Neural cell (in vitro differentiated cells): ENCODE measurements around the gene RRP15. TPM values are rescaled to one million over a fixed set of nuclear protein-coding genes. Genes with fewer than 3 reads are reported as not detected.

Experiments
- H2AFZ ChIP-seq: fragments of 200-600, 300-800 bp; sonication (generic), shearing (Covaris generic); 2 replicates; pipeline ENCODE4 v1.6.0; 2014; ENCODE audit warnings: low read depth, mild to moderate bottlenecking, antibody characterized with exemption, low read length, moderate library complexity
- H3F3A ChIP-seq: fragments of 200-600 bp; shearing (Covaris generic); 2 replicates; pipeline ENCODE4 v1.6.1; 2016; ENCODE audit warnings: mild to moderate bottlenecking, moderate library complexity, mixed read lengths, antibody characterized with exemption, low read length; ENCODE audit not compliant: insufficient read depth, poor library complexity, severe bottlenecking
- H3K27ac ChIP-seq: fragments of 200-600, 300-800 bp; sonication (generic), shearing (Covaris generic); 2 replicates; pipeline ENCODE4 v1.5.1; 2014; ENCODE audit warnings: mild to moderate bottlenecking, low read length, moderate library complexity
- H3K27me3 ChIP-seq: fragments of 300-800, 200-600 bp; sonication (generic), shearing (Covaris generic); 2 replicates; pipeline ENCODE4 v1.6.0; 2014; ENCODE audit warnings: mild to moderate bottlenecking, low read depth, low read length, moderate library complexity; ENCODE audit not compliant: insufficient read depth
- H3K36me3 ChIP-seq: fragments of 300-800, 200-600 bp; sonication (generic), shearing (Covaris generic); 2 replicates; pipeline ENCODE4 v1.5.1; 2014; ENCODE audit warnings: mild to moderate bottlenecking, antibody characterized with exemption, low read length, moderate library complexity; ENCODE audit not compliant: insufficient read depth
- H3K4me2 ChIP-seq: fragments of 300-800, 200-600 bp; sonication (generic), shearing (Covaris generic); 2 replicates; pipeline ENCODE4 v1.6.0; 2014; ENCODE audit warnings: mild to moderate bottlenecking, low read length
- H3K4me3 ChIP-seq: fragments of 300-800, 200-600 bp; sonication (generic), shearing (Covaris generic); 2 replicates; pipeline ENCODE4 v1.5.1; 2014; ENCODE audit warnings: mild to moderate bottlenecking, low read length, moderate library complexity
- H3K79me2 ChIP-seq: fragments of 200-600 bp; shearing (Covaris generic); replicated peaks from 2 replicates; pipeline ENCODE4 v1.6.0; 2014; ENCODE audit warnings: mild to moderate bottlenecking, low read length, moderate library complexity; ENCODE audit not compliant: insufficient read depth
- H3K9ac ChIP-seq: fragments of 300-800, 200-600 bp; sonication (generic), shearing (Covaris generic); 2 replicates; pipeline ENCODE4 v1.6.1; 2016; ENCODE audit warnings: mild to moderate bottlenecking, low read length, mixed read lengths
- H3K9me2 ChIP-seq: fragments of 200-600 bp; shearing (Covaris generic); 2 replicates; pipeline ENCODE4 v1.6.1; 2016; ENCODE audit warnings: mild to moderate bottlenecking, low read length, mixed read lengths; ENCODE audit not compliant: insufficient read depth
- H3K9me3 ChIP-seq: fragments of 200-600, 300-800 bp; sonication (generic), shearing (Covaris generic); 2 replicates; pipeline ENCODE4 v1.6.1; 2016; ENCODE audit warnings: mild to moderate bottlenecking, mixed run types, low read length, moderate library complexity, mixed read lengths
- H4K20me1 ChIP-seq: fragments of 200-600 bp; shearing (Covaris generic); 2 replicates; pipeline ENCODE4 v1.6.1; 2016; ENCODE audit warnings: mild to moderate bottlenecking, mixed run types; ENCODE audit not compliant: insufficient read depth
- EP300 ChIP-seq: fragments of 450-650 bp; conservative IDR thresholded peaks from 2 replicates; pipeline ENCODE4 v1.6.1; 2014; ENCODE audit warnings: antibody characterized with exemption, mild to moderate bottlenecking, moderate library complexity; ENCODE audit not compliant: poor library complexity, severe bottlenecking
- EZH2 ChIP-seq: fragments of 200-600, 300-800 bp; shearing (Covaris generic), sonication (generic); IDR thresholded peaks from 2 replicates; pipeline ENCODE4 v1.6.1; 2014; ENCODE audit warnings: antibody characterized with exemption, low read length, borderline replicate concordance, mild to moderate bottlenecking; ENCODE audit not compliant: insufficient read depth, poor library complexity, severe bottlenecking
- MXI1 ChIP-seq: fragments of 450-650 bp; conservative IDR thresholded peaks from 2 replicates; pipeline ENCODE4 v1.6.1; 2014; ENCODE audit warnings: antibody characterized with exemption, mild to moderate bottlenecking; ENCODE audit not compliant: poor library complexity, severe bottlenecking
- POLR2AphosphoS5 ChIP-seq: IDR thresholded peaks from 2 replicates; pipeline ENCODE4 v1.6.1; 2012
- RAD21 ChIP-seq: fragments of 450-650 bp; conservative IDR thresholded peaks from 2 replicates; pipeline ENCODE4 v1.6.1; 2014; ENCODE audit warnings: antibody characterized with exemption, mild to moderate bottlenecking, moderate library complexity
- REST ChIP-seq: IDR thresholded peaks from 2 replicates; pipeline ENCODE4 v1.6.1; 2012; ENCODE audit warnings: borderline replicate concordance
- SMC3 ChIP-seq: fragments of 450-650 bp; conservative IDR thresholded peaks from 2 replicates; pipeline ENCODE4 v1.6.1; 2014; ENCODE audit warnings: antibody characterized with exemption, mild to moderate bottlenecking, moderate library complexity; ENCODE audit not compliant: poor library complexity
- TAF1 ChIP-seq: IDR thresholded peaks from 2 replicates; pipeline ENCODE4 v1.6.1; 2012; ENCODE audit warnings: low read depth
- polyA plus RNA-seq: library from polyadenylated mRNA; depleted of rRNA; stranded (reverse); fragments of >200 nt; gene quantifications from 2 replicates; pipeline ENCODE4 v1.2.3, GENCODE V29; 2014
- TF ChIP-seq, protein P1 (sequence below): fragments of 450-650 bp; IDR thresholded peaks from 2 replicates; pipeline ENCODE4 v1.5.1; 2014; ENCODE audit warnings: antibody characterized with exemption, mild to moderate bottlenecking, moderate library complexity; ENCODE audit not compliant: poor library complexity, severe bottlenecking

The RRP15 gene
- polyA plus RNA-seq, 1 donor from 2014 or later: 5.4 TPM

- TF ChIP-seq RAD21 (no peak), SMC3 (no peak), EZH2 (no peak), EP300 (no peak), REST (no peak), MXI1 (no peak), POLR2AphosphoS5 (no peak), TAF1 (no peak)
- TF ChIP-seq, protein P1, sequence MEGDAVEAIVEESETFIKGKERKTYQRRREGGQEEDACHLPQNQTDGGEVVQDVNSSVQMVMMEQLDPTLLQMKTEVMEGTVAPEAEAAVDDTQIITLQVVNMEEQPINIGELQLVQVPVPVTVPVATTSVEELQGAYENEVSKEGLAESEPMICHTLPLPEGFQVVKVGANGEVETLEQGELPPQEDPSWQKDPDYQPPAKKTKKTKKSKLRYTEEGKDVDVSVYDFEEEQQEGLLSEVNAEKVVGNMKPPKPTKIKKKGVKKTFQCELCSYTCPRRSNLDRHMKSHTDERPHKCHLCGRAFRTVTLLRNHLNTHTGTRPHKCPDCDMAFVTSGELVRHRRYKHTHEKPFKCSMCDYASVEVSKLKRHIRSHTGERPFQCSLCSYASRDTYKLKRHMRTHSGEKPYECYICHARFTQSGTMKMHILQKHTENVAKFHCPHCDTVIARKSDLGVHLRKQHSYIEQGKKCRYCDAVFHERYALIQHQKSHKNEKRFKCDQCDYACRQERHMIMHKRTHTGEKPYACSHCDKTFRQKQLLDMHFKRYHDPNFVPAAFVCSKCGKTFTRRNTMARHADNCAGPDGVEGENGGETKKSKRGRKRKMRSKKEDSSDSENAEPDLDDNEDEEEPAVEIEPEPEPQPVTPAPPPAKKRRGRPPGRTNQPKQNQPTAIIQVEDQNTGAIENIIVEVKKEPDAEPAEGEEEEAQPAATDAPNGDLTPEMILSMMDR: no peak
- no peaks in the 10 kb centered on the region for H3F3A ChIP-seq
- H3K79me2 ChIP-seq: no peaks in the 10 kb centered on the region
- H3K9me2 ChIP-seq: no peaks in the 10 kb centered on the region
- no peak overlapping the region for H3K4me2 ChIP-seq
- H3K27me3 ChIP-seq: no peaks in the 10 kb centered on the region
- H3K27ac ChIP-seq: no peak overlapping the region
- no peak overlapping the region for H3K9ac ChIP-seq
- no peaks in the 10 kb centered on the region for H4K20me1 ChIP-seq
- no peaks in the 10 kb centered on the region for H3K36me3 ChIP-seq
- H3K4me3 ChIP-seq: no peak overlapping the region
- no peak overlapping the region for H2AFZ ChIP-seq
- H3K9me3 ChIP-seq: no peaks in the 10 kb centered on the region
These were observed 82.0 kb downstream of the RRP15 start for GRCh38 chr1:218367118-218367517.

DNA sequence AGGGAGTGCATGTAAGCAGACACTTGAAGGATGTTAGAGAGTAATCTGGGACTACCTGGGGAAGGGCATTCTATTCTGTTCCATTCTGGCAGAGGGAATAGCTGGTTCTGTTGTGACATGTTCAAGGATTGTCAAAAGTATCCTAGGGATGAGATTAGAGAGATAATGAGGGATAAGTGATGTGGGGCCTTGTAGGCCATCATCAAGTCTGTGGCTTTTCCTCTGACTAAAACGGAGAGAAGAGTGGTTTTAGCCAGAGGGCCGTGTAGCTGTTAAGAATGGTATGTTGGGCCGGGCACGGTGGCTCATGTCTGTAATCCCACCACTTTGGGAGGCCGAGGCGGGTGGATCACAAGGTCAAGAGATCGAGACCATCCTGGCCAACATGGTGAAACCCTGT, 83.6 kb downstream of the RRP15 start:
- Histone ChIP-seq H2AFZ (no peak overlapping the region), H3K4me2 (no peak overlapping the region), H3K9ac (no peak overlapping the region), H3K27ac (no peak overlapping the region), H3K36me3 (no peaks in the 10 kb centered on the region), H3K9me3 (no peaks in the 10 kb centered on the region), H4K20me1 (no peaks in the 10 kb centered on the region), H3K9me2 (no peaks in the 10 kb centered on the region), H3K4me3 (no peak overlapping the region), H3F3A (no peaks in the 10 kb centered on the region), H3K79me2 (no peaks in the 10 kb centered on the region), H3K27me3 (no peaks in the 10 kb centered on the region)
- TF ChIP-seq POLR2AphosphoS5: no peak
- no peak for TF ChIP-seq TAF1
- no peak for TF ChIP-seq SMC3
- no peak for TF ChIP-seq MXI1
- TF ChIP-seq, protein P1: no peak
- no peak for TF ChIP-seq EP300
- TF ChIP-seq RAD21: no peak
- TF ChIP-seq EZH2: no peak
- no peak for TF ChIP-seq REST
